HG03060 (cell line): Measurements from ENCODE around the gene GPR21.

ENCODE experiments used
- ATAC-seq: cut with Tn5 transposase; IDR thresholded peaks from one replicate; pipeline ENCODE4 v1.9.1; 2021; ENCODE audit warnings: low read depth, moderate number of reproducible peaks; ENCODE audit not compliant: unreplicated experiment

GPR21 gene, protein sequence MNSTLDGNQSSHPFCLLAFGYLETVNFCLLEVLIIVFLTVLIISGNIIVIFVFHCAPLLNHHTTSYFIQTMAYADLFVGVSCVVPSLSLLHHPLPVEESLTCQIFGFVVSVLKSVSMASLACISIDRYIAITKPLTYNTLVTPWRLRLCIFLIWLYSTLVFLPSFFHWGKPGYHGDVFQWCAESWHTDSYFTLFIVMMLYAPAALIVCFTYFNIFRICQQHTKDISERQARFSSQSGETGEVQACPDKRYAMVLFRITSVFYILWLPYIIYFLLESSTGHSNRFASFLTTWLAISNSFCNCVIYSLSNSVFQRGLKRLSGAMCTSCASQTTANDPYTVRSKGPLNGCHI

DNA sequence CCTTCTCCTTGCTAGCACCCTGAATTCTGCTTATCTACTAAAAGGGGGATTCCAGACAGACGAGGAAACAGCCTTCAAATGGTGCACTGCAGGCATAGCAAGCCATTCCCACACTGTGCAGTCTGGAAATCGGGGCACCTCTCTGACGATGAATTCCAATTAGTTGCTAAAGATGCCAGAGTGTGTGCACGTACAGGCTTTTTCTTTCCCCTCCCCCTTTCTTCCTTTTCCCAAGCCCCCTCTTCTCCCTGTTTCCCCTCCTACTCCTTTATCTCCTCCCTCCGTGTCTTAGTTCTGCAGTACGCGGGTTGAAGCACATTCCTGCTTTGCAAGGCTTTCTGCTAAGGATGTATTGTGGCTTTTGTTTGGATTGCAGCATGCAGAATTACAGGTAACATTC lies at the start of gene GPR21:
GPR21 (plus strand) TSS at position 316 of the 400 bp plus-strand sequence. CDS start 900 bp downstream, outside the sequence.
- no peak for ATAC-seq

DNA sequence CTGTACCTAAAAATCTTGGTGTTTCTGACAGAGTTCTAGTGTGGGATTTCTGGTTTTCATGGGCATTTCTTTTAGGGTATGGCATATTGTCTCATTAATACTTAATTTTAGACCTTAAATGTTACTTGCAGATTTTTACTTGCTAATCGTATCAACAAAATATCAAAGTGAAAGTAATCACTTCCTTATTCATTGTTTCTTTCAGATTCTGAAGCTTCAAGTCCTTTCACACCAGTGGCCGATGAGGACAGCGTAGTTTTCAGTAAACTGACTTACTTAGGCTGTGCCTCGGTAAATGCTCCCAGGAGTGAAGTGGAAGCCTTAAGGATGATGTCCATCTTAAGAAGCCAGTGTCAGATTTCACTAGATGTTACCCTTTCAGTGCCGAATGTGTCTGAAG lies 47.5 kb upstream of the GPR21 start:
- ATAC-seq: no peak

DNA sequence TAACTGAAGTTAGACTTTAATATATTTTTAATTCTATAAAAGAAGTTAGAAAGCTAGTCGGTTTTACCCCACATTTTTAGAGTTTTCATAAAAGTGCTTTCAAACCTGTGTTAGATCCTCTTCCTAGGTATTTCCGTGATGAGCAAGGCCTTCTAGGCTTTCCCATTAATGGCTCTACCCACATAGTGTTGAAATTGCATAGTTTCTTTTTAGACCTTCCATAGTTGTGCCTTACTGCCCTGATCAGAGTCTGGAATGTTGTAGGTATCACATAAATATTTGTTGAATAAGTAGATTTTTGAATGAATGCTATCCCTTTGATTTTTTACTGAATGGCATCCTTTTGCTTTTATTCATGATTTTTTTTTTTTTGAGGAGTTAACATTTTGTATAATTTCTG lies 45.3 kb upstream of the GPR21 start:
- ATAC-seq: no peak

DNA sequence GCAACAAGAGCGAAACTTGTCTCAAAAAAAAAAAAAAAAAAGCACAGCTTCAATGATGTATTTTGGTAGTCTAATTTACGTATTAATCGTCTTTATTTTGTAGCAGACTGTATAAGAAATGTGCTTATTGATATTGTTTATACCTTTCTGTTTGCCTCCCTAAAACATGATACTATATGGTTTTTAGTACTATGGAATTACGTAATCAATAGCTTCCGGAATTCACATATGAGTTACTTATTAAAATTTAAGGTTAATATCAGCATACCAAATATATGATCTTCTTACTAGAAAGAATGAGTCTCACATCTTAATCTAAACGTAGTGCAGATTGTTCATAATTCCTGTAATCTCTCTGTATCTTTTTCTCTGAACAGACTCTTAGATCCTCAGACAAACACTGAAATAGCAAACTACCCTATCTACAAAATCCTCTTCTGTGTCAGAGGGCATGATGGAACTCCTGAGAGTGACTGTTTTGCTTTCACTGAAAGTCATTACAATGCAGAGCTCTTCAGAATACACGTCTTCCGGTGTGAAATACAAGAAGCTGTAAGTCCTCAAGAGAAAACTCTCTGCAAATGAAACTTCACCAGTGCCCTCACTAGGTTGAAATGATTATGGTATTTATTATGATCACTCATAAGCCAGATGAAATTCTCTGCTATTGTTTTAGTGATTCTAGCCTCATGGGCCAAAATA lies 44.4 kb upstream of the GPR21 start:
- no peak for ATAC-seq

DNA sequence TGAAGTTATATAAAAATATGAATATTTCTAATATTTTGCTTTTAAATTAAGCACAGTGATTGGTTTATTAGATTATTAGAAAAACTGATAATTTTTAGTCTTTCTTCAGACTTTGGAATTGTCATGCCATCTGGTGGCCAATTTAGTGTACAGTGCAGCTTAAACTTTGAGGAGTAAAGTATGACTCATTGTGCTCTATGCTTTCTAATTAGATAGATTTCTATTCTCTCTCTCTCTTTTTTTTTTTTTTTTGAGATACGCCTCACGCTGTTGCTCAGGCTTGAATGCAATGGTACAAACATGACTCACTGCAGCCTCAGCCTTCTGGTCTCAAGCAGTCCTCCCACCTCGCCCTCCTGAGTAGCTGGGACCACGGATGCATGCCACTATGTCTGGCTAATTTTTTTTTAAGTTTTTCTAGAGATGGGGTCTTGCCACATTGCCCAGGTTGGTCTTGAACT lies 42.1 kb upstream of the GPR21 start:
- peak; percentile 66 for ATAC-seq

DNA sequence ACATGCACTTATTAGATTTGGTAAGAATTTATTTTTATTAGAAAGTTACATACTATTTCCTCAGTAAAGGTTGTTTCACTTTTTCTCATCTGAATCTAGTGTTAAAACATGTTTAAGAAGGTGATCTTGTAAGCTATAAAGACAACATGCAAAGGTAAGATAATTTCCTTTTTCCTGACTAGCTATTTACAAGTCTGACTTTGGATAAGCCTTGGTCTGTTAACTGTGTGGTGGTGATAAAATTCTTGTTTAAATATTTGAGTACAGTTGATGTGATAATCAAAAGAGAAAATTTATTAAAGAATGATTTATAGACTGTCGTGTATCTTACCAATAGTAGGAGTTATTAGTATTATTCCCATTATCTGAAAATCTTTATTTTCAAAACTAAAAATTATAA lies 36.9 kb upstream of the GPR21 start:
- ATAC-seq: no peak

DNA sequence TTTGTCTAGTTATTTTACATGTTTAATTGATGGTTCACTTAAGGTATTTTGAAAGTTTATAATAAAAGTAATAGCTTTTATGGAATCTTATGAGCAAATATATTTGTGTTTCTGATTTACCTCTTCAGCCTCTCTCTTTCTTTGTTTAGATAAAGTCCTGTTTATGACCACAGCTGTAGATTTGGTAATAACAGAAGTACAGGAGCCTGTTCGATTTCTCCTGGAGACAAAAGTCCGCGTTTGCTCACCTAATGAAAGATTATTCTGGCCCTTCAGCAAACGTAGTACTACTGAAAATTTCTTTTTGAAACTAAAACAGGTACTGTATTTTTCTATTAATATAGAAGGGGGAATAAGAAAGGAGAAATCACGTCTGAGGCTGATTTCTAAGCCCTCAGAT lies 35.0 kb upstream of the GPR21 start:
- ATAC-seq: no peak

DNA sequence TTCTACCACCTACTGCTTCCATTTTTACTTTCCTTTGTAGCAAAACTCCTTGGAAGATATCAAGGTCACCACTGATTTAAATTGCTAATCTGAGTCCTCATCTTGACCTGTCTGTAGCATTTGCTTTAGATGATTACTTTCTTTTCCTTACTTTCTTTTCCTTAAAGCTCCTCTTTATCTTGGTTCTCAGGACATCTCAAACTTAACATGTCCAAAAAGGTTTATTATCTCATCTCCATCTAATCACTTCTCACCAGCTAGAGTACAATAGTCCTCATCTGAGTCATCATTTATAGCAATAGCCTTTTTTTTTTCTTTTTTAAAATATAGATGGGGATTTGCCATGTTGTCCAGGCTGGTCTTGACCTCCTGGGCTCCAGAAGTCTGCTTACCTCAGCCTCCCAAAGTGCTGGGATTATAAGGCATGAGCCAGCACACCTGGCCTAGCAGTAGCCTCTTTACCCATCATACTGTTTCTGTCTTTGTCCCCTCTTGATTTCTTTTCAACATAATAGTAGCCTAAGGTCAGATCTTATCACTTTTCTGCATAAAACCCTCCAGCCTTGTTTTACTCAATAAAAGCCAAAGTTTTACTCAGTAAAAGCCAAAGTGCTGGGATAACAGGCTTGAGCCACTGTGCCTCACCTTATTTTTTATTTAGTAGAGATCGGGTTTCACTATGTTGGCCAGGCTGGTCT lies 32.9 kb upstream of the GPR21 start:
- no peak for ATAC-seq

DNA sequence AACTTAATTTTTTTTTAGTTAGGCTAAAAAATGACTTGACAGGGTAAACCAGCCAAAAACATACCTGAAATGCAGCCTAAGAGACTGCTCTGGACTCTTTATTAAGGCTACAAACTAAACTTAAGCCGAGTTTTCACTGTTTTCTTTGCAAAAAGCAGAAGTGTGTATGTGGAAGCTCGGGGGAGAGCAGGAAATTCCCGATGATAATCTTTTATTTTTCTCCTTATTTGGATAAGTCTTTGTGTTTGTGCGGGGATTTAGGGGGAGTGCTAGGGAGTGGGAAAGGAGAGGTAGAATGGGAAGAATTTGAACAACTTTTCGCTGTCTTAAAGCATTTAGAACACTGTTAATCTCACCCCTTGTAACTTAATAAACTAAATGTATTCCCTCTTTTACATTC lies 30.7 kb upstream of the GPR21 start:
- no peak for ATAC-seq

DNA sequence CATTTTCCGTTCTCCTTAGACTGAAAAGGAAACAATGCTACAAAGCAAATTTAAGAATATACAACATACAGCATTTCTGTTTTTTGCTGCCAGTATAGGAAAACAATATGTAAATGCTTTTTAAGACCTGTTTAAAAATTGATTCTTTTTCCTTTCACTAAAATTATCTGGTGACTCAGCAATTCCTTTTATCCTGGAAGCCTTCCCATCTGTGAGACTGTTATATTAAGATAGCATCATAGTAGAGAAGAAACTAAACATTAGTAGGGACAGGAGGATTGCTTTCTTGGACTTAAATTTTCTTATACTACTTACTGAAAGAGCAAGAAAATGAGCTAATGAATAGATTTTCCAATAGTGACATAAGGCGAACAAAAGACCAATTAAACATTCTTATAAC lies 30.0 kb upstream of the GPR21 start:
- ATAC-seq: no peak

DNA sequence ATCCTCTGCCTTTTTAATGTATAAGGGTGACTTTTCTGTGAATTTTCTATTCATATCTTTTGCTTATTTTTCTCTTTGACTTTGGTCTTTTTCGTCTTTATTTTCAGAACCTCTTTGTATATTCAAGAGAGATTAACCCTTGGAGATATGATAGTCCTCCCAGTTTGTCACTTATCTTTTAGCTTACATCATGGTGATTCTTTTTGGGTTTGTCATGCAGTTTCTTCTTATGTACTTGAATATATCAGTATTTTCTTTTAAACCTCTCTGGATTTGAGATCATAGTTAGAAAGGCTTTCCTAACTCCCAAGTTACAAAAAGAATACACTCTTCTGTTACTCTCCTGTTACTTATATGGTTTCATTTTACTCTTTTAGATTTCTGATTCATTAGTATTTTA lies 27.5 kb upstream of the GPR21 start:
- no peak for ATAC-seq

DNA sequence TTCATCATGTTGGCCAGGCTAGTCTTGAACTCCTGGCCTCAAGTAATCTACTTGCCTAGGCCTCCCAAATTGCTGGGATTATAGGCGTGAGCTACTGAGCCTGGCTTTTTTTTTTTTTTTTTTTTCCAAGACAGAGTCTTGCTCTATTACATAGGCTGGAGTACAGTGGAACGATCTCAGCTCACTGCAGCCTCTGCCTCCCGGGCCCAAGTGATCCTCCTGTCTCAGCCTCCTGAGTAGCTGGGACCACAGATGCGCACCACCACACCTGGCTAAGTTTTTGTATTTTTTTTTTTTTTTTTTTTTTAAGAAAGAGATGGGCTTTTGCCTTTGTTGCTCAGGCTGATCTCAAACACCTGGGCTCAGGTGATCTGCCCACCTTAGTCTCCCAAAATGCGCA lies 26.2 kb upstream of the GPR21 start:
- ATAC-seq: no peak

DNA sequence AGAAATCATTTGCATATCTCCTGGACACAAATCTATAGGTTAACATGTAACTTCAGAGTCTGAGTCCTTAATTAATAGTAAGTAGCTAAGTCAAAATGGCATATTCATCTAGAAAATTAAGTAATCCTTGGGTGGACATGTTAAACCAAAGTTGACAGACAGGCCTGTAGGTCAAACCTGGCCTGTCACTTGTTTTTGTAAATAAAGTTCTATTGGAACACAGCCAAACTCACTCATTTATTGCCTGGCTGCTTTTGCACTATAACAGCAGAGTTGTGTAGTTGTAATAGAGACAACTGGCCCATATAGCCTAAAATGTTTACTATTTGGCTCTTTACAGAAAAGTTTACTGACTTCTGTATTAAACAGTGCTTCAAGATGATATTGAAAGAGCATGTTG lies 24.6 kb upstream of the GPR21 start:
- no peak for ATAC-seq

DNA sequence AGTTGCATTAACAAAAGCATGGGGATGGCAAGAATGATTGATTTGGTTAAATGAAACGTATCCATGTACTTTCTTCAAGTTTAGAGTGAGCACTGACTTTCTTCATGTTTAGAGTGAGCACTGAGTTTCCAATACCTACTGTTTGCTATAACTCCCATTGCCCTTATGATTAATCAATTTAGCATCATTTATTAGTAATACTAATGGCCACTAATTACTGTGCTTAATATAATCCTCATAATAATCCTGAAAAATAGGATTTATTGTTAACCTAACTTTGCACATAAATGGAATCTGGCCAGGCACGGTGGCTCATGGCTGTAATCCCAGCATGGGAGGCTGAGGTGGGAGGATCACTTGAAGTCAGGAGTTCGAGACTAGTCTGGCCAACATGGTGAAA lies 22.1 kb upstream of the GPR21 start:
- ATAC-seq: no peak

DNA sequence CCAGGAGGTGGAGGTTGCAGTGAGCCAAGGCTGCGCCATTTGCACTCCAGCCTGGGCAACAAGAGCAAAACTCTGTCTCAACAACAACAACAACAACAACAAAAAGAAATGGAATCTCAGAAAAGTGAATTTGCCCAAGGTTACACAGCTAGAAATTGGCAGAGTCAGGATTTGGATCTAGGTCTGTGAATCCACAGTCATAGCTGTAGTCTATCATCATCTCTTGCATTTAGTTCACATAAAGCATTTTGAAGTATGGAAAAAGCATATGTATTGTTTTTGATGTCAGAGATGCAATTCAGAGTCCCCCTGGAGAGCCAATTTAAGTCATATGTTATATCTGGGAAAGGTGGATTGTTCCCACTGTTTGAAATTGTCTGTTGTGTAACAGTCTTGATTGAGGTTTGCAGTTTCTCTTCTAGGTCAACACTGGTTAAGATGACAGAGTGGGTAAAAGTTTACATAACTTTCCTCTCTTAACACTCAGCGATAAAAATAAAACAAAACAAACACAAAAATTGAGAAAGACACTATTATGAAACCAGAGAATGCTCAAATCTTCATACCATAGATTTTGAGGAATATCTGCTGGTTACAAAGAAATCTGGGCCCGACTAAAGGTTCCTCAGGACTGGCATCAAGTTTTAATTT lies 21.5 kb upstream of the GPR21 start:
- no peak for ATAC-seq

DNA sequence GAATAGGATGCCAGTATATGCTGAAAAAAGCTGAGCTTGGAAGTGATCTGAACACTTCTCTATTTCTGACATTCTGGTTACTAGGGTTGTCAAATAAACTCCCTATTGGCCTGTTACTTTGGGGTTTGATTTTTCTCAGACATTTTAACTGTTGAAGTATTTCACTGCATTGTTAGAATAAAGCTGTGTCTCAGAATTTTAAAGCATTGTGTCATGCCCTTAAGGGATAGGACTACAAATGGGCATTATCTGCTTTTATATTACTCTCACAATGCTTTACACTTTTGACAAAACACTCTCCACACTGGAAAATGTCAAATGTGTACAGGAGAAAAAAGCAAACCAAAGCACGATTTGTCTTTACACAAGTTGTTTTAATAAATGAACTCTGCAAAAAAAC lies 16.8 kb upstream of the GPR21 start:
- ATAC-seq: no peak

DNA sequence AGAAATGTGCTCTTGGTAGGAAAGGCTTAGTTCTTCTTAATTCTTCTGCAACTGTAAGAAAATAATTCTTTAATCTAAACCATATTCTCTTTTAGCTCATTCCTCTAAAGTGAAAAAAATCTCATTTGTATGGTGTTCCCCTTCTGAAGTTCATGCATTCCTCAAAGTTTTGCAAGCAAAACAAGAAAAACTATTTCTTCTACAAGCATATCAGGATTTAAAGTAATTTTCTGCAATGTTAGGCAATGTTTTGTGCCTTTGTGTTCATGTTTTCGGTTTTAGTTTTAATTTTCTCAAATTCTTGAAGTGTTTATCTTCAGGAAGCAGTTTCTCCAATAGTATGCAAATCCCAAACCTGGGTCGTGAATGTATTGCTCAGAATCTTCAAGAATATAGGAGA lies 12.7 kb upstream of the GPR21 start:
- no peak for ATAC-seq

DNA sequence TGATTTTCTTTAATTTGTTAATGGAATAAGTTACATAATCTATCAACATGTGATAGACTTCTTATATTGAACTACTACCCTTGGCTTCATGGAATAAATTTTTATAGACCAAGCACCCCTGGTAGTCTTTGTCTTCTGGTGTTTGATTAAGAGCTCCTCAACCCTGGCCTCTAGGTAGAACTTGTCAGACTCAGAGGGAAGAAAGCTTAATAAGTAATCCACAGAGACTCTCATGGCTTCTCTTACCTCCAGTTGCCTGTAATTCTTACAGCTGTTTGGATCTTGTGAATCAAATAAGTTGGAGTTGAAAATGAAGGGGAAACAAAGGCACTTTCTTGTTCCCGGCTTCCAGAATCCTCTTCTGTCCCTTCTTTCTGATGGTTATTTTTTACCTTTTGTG lies 7.0 kb upstream of the GPR21 start:
- ATAC-seq: no peak

DNA sequence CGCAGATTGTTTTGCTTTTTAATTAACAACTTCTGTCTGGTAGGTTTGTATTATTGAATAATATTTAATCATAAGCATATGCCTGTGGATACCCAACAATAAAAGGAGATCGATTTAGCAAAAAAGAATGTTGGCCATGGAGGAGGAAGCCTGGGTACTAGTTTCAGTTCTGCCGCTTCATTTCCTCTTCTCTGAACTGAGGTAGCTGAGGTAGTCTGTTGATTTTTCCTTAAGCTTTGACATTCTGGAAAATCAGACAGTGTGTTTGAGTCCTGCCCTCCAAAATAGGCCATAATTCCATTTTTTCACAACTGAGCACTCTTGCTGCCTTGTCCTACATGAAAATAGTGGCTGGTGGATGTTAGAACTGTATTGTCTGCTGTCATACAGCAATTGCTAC lies 6.0 kb upstream of the GPR21 start:
- ATAC-seq: no peak

DNA sequence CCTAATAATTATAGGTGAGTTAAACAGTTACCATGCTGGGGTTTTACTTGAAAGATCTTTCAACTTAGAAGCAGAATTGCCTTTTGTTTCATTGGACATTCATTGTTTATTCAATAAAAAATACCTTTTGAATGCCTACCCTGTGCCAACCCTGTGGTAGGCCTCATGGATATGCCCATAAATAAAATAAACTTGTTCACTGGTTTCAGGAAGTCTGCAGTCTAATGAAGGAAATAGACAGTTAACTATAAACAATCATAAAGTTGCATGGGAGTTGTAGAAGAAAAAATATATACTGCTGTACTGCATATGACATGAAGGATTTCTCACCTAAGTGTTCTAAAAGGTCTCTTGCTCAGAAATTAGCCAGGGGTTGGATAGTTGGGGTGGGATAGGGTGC lies 5.3 kb upstream of the GPR21 start:
- ATAC-seq: no peak

DNA sequence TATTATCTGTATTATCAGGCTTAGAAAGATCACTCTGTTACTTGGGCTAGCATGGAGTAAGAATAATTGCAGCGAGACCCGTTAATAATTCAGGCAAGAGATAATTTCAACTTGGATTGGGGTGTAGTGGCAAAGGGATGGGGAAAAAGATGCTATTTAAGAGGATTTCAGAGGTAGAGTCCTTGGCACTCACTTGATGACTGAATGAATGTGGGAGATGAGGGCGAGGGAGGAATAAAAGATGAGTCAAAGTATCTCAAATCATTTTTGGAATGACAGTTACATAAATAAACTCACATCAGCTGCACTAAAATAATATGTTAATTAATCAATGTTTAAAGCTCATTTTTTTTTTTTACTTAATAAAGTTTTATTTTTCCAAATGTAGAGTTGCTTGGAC lies 4.5 kb upstream of the GPR21 start:
- ATAC-seq: no peak
